HCEC 1CT (cell line): ENCODE measurements around the gene GLRX.
"Not testable (repeated sequence)": the region's sequence is repeated elsewhere in the genome, so short reads cannot be mapped to it uniquely, and the experiment has no call there.

Experiments used
- DNase-seq: peaks from one replicate; pipeline ENCODE4 v3.0.0-alpha.2; 2017

The GLRX gene

GRCh38 chr5:95826949-95827891 is 4.7 kb upstream of the GLRX start:
- DNase-seq, result no peak

- DNase-seq, result no peak
Observed at GRCh38 chr5:95825495-95825894, 3.0 kb upstream of the GLRX start.

GRCh38 chr5:95824747-95825146 is 2.2 kb upstream of the GLRX start:
- DNase-seq, result no peak

GRCh38 chr5:95823738-95824609 is 1.4 kb upstream of the GLRX start:
- peak; percentile 97 for DNase-seq

- DNase-seq, result no peak
Observed at GRCh38 chr5:95823218-95823737, 752 bp upstream of the GLRX start.

GRCh38 chr5:95822043-95822541 is 434 bp downstream of the GLRX start:
- no peak for DNase-seq

- no peak for DNase-seq
Observed at GRCh38 chr5:95821110-95822021, 1.2 kb downstream of the GLRX start.

GRCh38 chr5:95818181-95819147 is 4.1 kb downstream of the GLRX start:
- DNase-seq, result no peak

GRCh38 chr5:95817430-95817829 is 5.1 kb downstream of the GLRX start:
- no peak for DNase-seq

- DNase-seq, result no peak
Observed at GRCh38 chr5:95816776-95817175, 5.8 kb downstream of the GLRX start.

GRCh38 chr5:95816341-95816740 is 6.2 kb downstream of the GLRX start:
- no peak for DNase-seq

- DNase-seq, result no peak
Observed at GRCh38 chr5:95815155-95815729, 7.3 kb downstream of the GLRX start.

- DNase-seq, result not testable (repeated sequence)
Observed at GRCh38 chr5:95813035-95813434, 9.5 kb downstream of the GLRX start.

- no peak for DNase-seq
Observed at GRCh38 chr5:95812074-95812471, 10.5 kb downstream of the GLRX start.

GRCh38 chr5:95811461-95812073 is 11.0 kb downstream of the GLRX start:
- DNase-seq, result not testable (repeated sequence)

GRCh38 chr5:95811126-95811423 is 11.5 kb downstream of the GLRX start:
- DNase-seq, result peak; percentile 59

- no peak for DNase-seq
Observed at GRCh38 chr5:95810305-95811125, 12.0 kb downstream of the GLRX start.

GRCh38 chr5:95809414-95809960 is 13.0 kb downstream of the GLRX start:
- peak; percentile 47 for DNase-seq
